ENCODE measurements around the gene CCR9.

GRCh38 chr3:45938043-45938435, 51.7 kb downstream of the CCR9 start:
- TF ChIP-seq RAD21 (IDR thresholded peaks at IDR 0.05; ENCODE audit: low read depth), result no peak
- TF ChIP-seq CREB1 (IDR thresholded peaks at IDR 0.05; ENCODE audit: low read depth), result no peak
